ENCODE measurements around the gene SYT13.

The SYT13 gene

GRCh38 chr11:45331839-45332238, 45.7 kb upstream of the SYT13 start:
- no peak for DNase-seq
- Histone ChIP-seq H3K4me3 (ENCODE audit: low read depth in 1 of 2, low read length in 2 of 2) (no peak overlapping the region), H3K4me2 (ENCODE audit: insufficient read depth, low read length) (no peak overlapping the region)

GRCh38 chr11:45328726-45329125, 42.6 kb upstream of the SYT13 start:
- peaks cover 11% of the 10 kb centered on the region for H3K27me3 ChIP-seq (ENCODE audit: insufficient read depth, low read length, poor library complexity)
- 0 out of 2 replicates have a peak, but pooled peaks cover 2% of the 10 kb centered on the region for H4K20me1 ChIP-seq (ENCODE audit: insufficient read depth, low read length)
- DNase-seq (no peak), ATAC-seq (ENCODE audit: insufficient read depth, low read depth) (no peak)
- H3K9me3 ChIP-seq (ENCODE audit: insufficient read depth, low read length, severe bottlenecking) = peaks cover 5% of the 10 kb centered on the region
- no peak overlapping the region for H3K4me2 ChIP-seq (ENCODE audit: insufficient read depth, low read length)
- H2AFZ ChIP-seq (ENCODE audit: low read depth, low read length) = no peak overlapping the region
- no peaks in the 10 kb centered on the region for H3K4me1 ChIP-seq (ENCODE audit: insufficient read depth, low read length)
- no peaks in the 10 kb centered on the region for H3K36me3 ChIP-seq (ENCODE audit: insufficient read depth, low read length)
- no peak for TF ChIP-seq EZH2 (IDR thresholded peaks at IDR 0.05; ENCODE audit: borderline replicate concordance, low read depth, low read length, severe bottlenecking)
- TF ChIP-seq CTCF (IDR thresholded peaks at IDR 0.05; ENCODE audit: borderline replicate concordance, extremely low read depth, low read length, poor library complexity, severe bottlenecking) = no peak
- H3K4me3 ChIP-seq (ENCODE audit: low read depth in 1 of 2, low read length in 2 of 2) = no peak overlapping the region
- H3K79me2 ChIP-seq (ENCODE audit: insufficient read depth, low read length) = no peaks in the 10 kb centered on the region
- H3K27ac ChIP-seq (ENCODE audit: low read length) = no peak overlapping the region
- H3K9ac ChIP-seq (ENCODE audit: low read depth, low read length) = no peak overlapping the region

More at GRCh38 chr11:45331839-45332238, 45.7 kb upstream of the SYT13 start:
- Histone ChIP-seq H3K79me2 (ENCODE audit: insufficient read depth, low read length) (no peaks in the 10 kb centered on the region), H2AFZ (ENCODE audit: low read depth, low read length) (no peak overlapping the region), H3K36me3 (ENCODE audit: insufficient read depth, low read length) (no peaks in the 10 kb centered on the region), H4K20me1 (ENCODE audit: insufficient read depth, low read length) (0 out of 2 replicates have a peak, but pooled peaks cover 2% of the 10 kb centered on the region), H3K27ac (ENCODE audit: low read length) (no peak overlapping the region), H3K9me3 (ENCODE audit: insufficient read depth, low read length, severe bottlenecking) (peaks cover 5% of the 10 kb centered on the region), H3K9ac (ENCODE audit: low read depth, low read length) (no peak overlapping the region), H3K4me1 (ENCODE audit: insufficient read depth, low read length) (no peaks in the 10 kb centered on the region), H3K27me3 (ENCODE audit: insufficient read depth, low read length, poor library complexity) (no peaks in the 10 kb centered on the region)
- ATAC-seq (ENCODE audit: insufficient read depth, low read depth) = no peak
- TF ChIP-seq CTCF (IDR thresholded peaks at IDR 0.05; ENCODE audit: borderline replicate concordance, extremely low read depth, low read length, poor library complexity, severe bottlenecking) (no peak), EZH2 (IDR thresholded peaks at IDR 0.05; ENCODE audit: borderline replicate concordance, low read depth, low read length, severe bottlenecking) (no peak)

- H3K36me3 ChIP-seq (ENCODE audit: insufficient read depth, low read length) = no peaks in the 10 kb centered on the region
- TF ChIP-seq CTCF (IDR thresholded peaks at IDR 0.05; ENCODE audit: borderline replicate concordance, extremely low read depth, low read length, poor library complexity, severe bottlenecking) (no peak), EZH2 (IDR thresholded peaks at IDR 0.05; ENCODE audit: borderline replicate concordance, low read depth, low read length, severe bottlenecking) (no peak)
- H3K4me3 ChIP-seq (ENCODE audit: low read depth in 1 of 2, low read length in 2 of 2) = no peak overlapping the region
- H3K79me2 ChIP-seq (ENCODE audit: insufficient read depth, low read length) = no peaks in the 10 kb centered on the region
- ATAC-seq (ENCODE audit: insufficient read depth, low read depth) (no peak), DNase-seq (no peak)
- no peak overlapping the region for H3K9ac ChIP-seq (ENCODE audit: low read depth, low read length)
- H3K4me2 ChIP-seq (ENCODE audit: insufficient read depth, low read length) = no peak overlapping the region
- peaks cover 5% of the 10 kb centered on the region for H3K9me3 ChIP-seq (ENCODE audit: insufficient read depth, low read length, severe bottlenecking)
- H4K20me1 ChIP-seq (ENCODE audit: insufficient read depth, low read length) = no peaks in the 10 kb centered on the region
- no peaks in the 10 kb centered on the region for H3K4me1 ChIP-seq (ENCODE audit: insufficient read depth, low read length)
- H3K27me3 ChIP-seq (ENCODE audit: insufficient read depth, low read length, poor library complexity) = peaks cover 17% of the 10 kb centered on the region
- no peak overlapping the region for H2AFZ ChIP-seq (ENCODE audit: low read depth, low read length)
- H3K27ac ChIP-seq (ENCODE audit: low read length) = no peak overlapping the region
Observed at GRCh38 chr11:45324459-45324858, 38.3 kb upstream of the SYT13 start.

All from DND-41 (cell line).